Activated naive CD4-positive, alpha-beta T cell treated with anti-CD3 and anti-CD28 coated beads, Interleukin-2, amount 10 ng/mL, durations not matched to agents 7 days and 5 days (primary cell): ENCODE results near the gene LIMS2.
A peak's percentile ranks its signal among the peaks of the same experiment; 100 is the strongest.

Experiments used
- CTCF ChIA-PET: fragments of 350-600 bp; sonication (Branson Sonifier 250); formaldehyde crosslinking; loops from one replicate; lab custom pipeline; 2021; ENCODE audit warnings: antibody characterized with exemption; lab: Charles Lee
- DNase-seq: peaks from one replicate; pipeline ENCODE4 v3.0.0-alpha.2; 2020
- H3K27ac Mint-ChIP-seq: one replicate; pipeline ENCODE4 v1.8.0; 2021; ENCODE audit warnings: mild to moderate bottlenecking, moderate library complexity, mixed read lengths
- H3K27me3 Mint-ChIP-seq: one replicate; pipeline ENCODE4 v1.8.0; 2021; ENCODE audit warnings: mild to moderate bottlenecking, mixed read lengths
- H3K36me3 Mint-ChIP-seq: one replicate; pipeline ENCODE4 v1.8.0; 2021; ENCODE audit warnings: mixed read lengths
- H3K4me1 Mint-ChIP-seq: one replicate; pipeline ENCODE4 v1.8.0; 2021; ENCODE audit warnings: mixed read lengths
- H3K4me3 Mint-ChIP-seq: one replicate; pipeline ENCODE4 v1.8.0; 2021; ENCODE audit warnings: mild to moderate bottlenecking, moderate library complexity, mixed read lengths
- H3K9me3 Mint-ChIP-seq: one replicate; pipeline ENCODE4 v1.8.0; 2021; ENCODE audit warnings: mixed read lengths

The LIMS2 gene

GRCh38 chr2:127593228-127594115 is 81.9 kb downstream of the LIMS2 start:
- Mint-ChIP-seq H3K27me3 (no peaks in the 10 kb centered on the region), H3K27ac (no peak overlapping the region), H3K9me3 (no peaks in the 10 kb centered on the region), H3K4me3 (no peak overlapping the region), H3K36me3 (no peaks in the 10 kb centered on the region), H3K4me1 (peaks cover 6% of the 10 kb centered on the region)
- CTCF ChIA-PET = interaction anchor here (0.7 to 4.3 kb wide), 3 partner anchors 18 to 58 kb away, joined by 4 to 145 read pairs (median 8); no protein-coding TSS in a partner anchor
- DNase-seq = peak; percentile 18

- peaks cover 4% of the 10 kb centered on the region for H3K4me1 Mint-ChIP-seq
- H3K36me3 Mint-ChIP-seq = no peaks in the 10 kb centered on the region
- no peaks in the 10 kb centered on the region for H3K9me3 Mint-ChIP-seq
- H3K27me3 Mint-ChIP-seq = no peaks in the 10 kb centered on the region
- H3K4me3 Mint-ChIP-seq = no peak overlapping the region
- peak; percentile 18 for DNase-seq
- CTCF ChIA-PET = interaction anchor here (0.7 to 4.3 kb wide), 3 partner anchors 18 to 110 kb away, joined by 4 to 145 read pairs (median 8); no protein-coding TSS in a partner anchor
- no peak overlapping the region for H3K27ac Mint-ChIP-seq
Measured at GRCh38 chr2:127592761-127593227, 82.5 kb downstream of the LIMS2 start.

GRCh38 chr2:127591221-127591923 is 84.0 kb downstream of the LIMS2 start:
- peaks cover 4% of the 10 kb centered on the region for H3K4me1 Mint-ChIP-seq
- peak; percentile 79 for DNase-seq
- peaks cover 10% of the 10 kb centered on the region for H3K27me3 Mint-ChIP-seq
- H3K27ac Mint-ChIP-seq = no peak overlapping the region
- CTCF ChIA-PET = interaction anchor here (0.6 to 4.3 kb wide), 30 partner anchors 8 to 232 kb away, joined by 3 to 145 read pairs (median 6); partner anchors contain the start of genes GPR17, IWS1 and LIMS2
- no peaks in the 10 kb centered on the region for H3K9me3 Mint-ChIP-seq
- no peak overlapping the region for H3K4me3 Mint-ChIP-seq
- no peaks in the 10 kb centered on the region for H3K36me3 Mint-ChIP-seq

DNA sequence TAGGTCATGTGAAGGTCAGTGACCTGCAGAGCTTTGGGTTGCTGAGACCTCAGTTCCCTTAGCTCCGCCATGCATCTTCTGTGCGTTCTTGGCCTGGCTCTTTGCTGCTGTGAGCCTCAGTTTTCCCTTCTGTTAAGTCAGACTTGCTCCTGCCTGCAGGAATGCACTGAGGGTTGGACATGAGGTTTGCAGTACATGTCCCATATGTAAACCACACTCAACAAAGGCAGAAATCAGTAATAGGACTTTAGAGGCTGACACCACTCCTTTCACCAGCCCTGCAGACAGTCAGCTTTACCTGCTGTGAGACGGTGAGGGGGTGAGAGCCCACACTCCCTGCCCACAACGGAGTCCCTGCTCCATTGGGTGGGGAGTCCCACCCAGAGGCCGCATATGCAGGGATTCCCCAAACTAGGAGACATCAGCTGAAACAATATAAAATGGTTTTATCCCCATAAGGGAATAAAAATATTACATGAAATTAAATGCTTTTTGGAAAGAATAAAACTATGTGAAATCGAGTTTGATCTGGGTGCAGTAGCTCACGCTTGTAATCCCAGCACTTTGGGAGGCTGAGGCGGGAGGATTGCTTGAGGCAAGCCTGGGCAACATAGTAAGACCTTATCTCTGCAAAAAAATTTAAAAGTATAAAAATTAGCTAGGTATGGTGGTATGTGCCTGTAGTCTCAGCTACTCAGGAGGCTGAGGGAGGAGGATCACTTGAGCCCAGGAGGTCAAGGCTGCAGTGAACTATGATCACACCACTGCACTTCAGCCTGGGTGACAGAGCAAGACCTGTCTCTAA is 84.7 kb downstream of the LIMS2 start:
- DNase-seq = peak; percentile 17
- peaks cover 10% of the 10 kb centered on the region for H3K27me3 Mint-ChIP-seq
- H3K9me3 Mint-ChIP-seq = no peaks in the 10 kb centered on the region
- peaks cover 4% of the 10 kb centered on the region for H3K4me1 Mint-ChIP-seq
- no peak overlapping the region for H3K4me3 Mint-ChIP-seq
- no peaks in the 10 kb centered on the region for H3K36me3 Mint-ChIP-seq
- no peak overlapping the region for H3K27ac Mint-ChIP-seq
- CTCF ChIA-PET = interaction anchor here (0.5 to 4.3 kb wide), 31 partner anchors 8 to 233 kb away, joined by 3 to 145 read pairs (median 6); partner anchors contain the start of genes GPR17, IWS1 and LIMS2

GRCh38 chr2:127589841-127590240 is 85.5 kb downstream of the LIMS2 start:
- DNase-seq = peak; percentile 3
- Mint-ChIP-seq H3K4me3 (no peak overlapping the region), H3K27me3 (peaks cover 10% of the 10 kb centered on the region), H3K27ac (no peak overlapping the region), H3K36me3 (no peaks in the 10 kb centered on the region), H3K4me1 (peaks cover 4% of the 10 kb centered on the region), H3K9me3 (no peaks in the 10 kb centered on the region)
- CTCF ChIA-PET = interaction anchor here (0.5 to 4.3 kb wide), 6 partner anchors 10 to 138 kb away, joined by 3 to 145 read pairs (median 7); partner anchors contain the start of genes IWS1 and LIMS2

DNA sequence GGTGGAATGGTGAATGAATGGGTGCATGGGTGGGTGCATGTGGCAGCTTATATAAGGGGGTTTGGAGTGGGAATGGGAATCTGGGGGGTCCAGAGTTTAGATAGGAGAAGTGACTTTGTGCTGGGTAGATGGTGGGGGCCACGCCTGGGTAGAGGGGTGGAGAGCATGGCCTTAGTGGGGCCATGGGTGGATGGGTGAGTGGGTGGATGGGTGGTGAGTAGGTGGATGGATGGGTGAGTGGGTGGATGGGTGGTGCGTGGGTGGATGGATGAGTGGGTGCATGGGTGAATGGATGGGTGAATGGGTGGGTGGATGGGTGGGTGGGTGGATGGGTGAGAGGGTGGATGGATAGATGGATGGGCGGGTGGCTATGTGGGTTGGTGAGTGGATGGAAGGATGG is 86.0 kb downstream of the LIMS2 start:
- Mint-ChIP-seq H3K36me3 (no peaks in the 10 kb centered on the region), H3K9me3 (no peaks in the 10 kb centered on the region), H3K4me3 (no peak overlapping the region), H3K4me1 (peaks cover 4% of the 10 kb centered on the region), H3K27ac (no peak overlapping the region), H3K27me3 (peaks cover 15% of the 10 kb centered on the region)
- CTCF ChIA-PET = interaction anchor here (4.3 kb wide), 1 partner anchor 62 kb away, joined by 145 read pairs; no protein-coding TSS in a partner anchor
- DNase-seq = peak; percentile 17
